GM19023 (cell line): ENCODE measurements around the gene B3GAT1.

Experiments
- ATAC-seq: cut with Tn5 transposase; IDR thresholded peaks from one replicate; pipeline ENCODE4 v1.9.1; 2021; ENCODE audit warnings: mild to moderate bottlenecking, moderate library complexity; ENCODE audit not compliant: unreplicated experiment

Gene B3GAT1

GRCh38 chr11:134410766-134411165, 1.3 kb downstream of the B3GAT1 start:
- no peak for ATAC-seq

- ATAC-seq = no peak
Measured at GRCh38 chr11:134409552-134410429, 2.3 kb downstream of the B3GAT1 start.

GRCh38 chr11:134407923-134408322, 4.1 kb downstream of the B3GAT1 start:
- ATAC-seq = no peak

GRCh38 chr11:134407321-134407828, 4.7 kb downstream of the B3GAT1 start:
- ATAC-seq = no peak

- no peak for ATAC-seq
Measured at GRCh38 chr11:134406264-134407185, 5.5 kb downstream of the B3GAT1 start.

GRCh38 chr11:134405841-134406240, 6.2 kb downstream of the B3GAT1 start:
- ATAC-seq = no peak

GRCh38 chr11:134405436-134405835, 6.6 kb downstream of the B3GAT1 start:
- ATAC-seq = no peak

- no peak for ATAC-seq
Measured at GRCh38 chr11:134404575-134405341, 7.3 kb downstream of the B3GAT1 start.

- ATAC-seq = no peak
Measured at GRCh38 chr11:134402910-134403309, 9.1 kb downstream of the B3GAT1 start.

GRCh38 chr11:134401825-134402809, 9.9 kb downstream of the B3GAT1 start:
- ATAC-seq = no peak

- no peak for ATAC-seq
Measured at GRCh38 chr11:134399996-134400395, 12.0 kb downstream of the B3GAT1 start.

GRCh38 chr11:134399293-134399654, 12.8 kb downstream of the B3GAT1 start:
- no peak for ATAC-seq

- no peak for ATAC-seq
Measured at GRCh38 chr11:134398644-134399292, 13.3 kb downstream of the B3GAT1 start.

- ATAC-seq = no peak
Measured at GRCh38 chr11:134398079-134398444, 14.0 kb downstream of the B3GAT1 start.

- no peak for ATAC-seq
Measured at GRCh38 chr11:134397304-134398078, 14.6 kb downstream of the B3GAT1 start.

- ATAC-seq = no peak
Measured at GRCh38 chr11:134395002-134395401, 17.0 kb downstream of the B3GAT1 start.

- ATAC-seq = no peak
Measured at GRCh38 chr11:134394311-134394710, 17.7 kb downstream of the B3GAT1 start.

- ATAC-seq = no peak
Measured at GRCh38 chr11:134393638-134394037, 18.4 kb downstream of the B3GAT1 start.
